HepG2 (cell line): ENCODE data around the gene LMF2. TPM values are rescaled to one million over a fixed set of nuclear protein-coding genes. Genes with fewer than 3 reads are reported as not detected.

Source experiments
- CBFB ChIP-seq: sonication (generic); formaldehyde crosslinking; IDR thresholded peaks from 2 replicates; pipeline ENCODE4 v1.4.0; 2020; ENCODE audit warnings: missing genetic modification reagents
- CTCF ChIP-seq: sonication (generic); formaldehyde crosslinking; IDR thresholded peaks from 2 replicates; pipeline ENCODE4 v1.5.0; 2020; ENCODE audit warnings: mild to moderate bottlenecking, missing genetic modification reagents, moderate library complexity
- HNF4A ChIP-seq: sonication (generic); formaldehyde crosslinking; IDR thresholded peaks from 2 replicates; pipeline ENCODE4 v1.4.0; 2020; ENCODE audit warnings: missing genetic modification reagents
- LBX2 ChIP-seq: sonication (generic); formaldehyde crosslinking; IDR thresholded peaks from 2 replicates; pipeline ENCODE4 v1.5.0; 2020; ENCODE audit warnings: missing genetic modification reagents, mild to moderate bottlenecking, borderline replicate concordance
- PAXIP1 ChIP-seq: sonication (generic); formaldehyde crosslinking; conservative IDR thresholded peaks from 2 replicates; pipeline ENCODE4 v1.4.0; 2020; ENCODE audit warnings: mild to moderate bottlenecking, missing genetic modification reagents, moderate library complexity
- POLR2A ChIP-seq, 2 experiments: IDR thresholded peaks; 2 replicates each; pipeline ENCODE4 v1.6.1; 2011; ENCODE audit warnings: low read depth in 2 of 2, low read length in 2 of 2, mild to moderate bottlenecking in 1 of 2, moderate library complexity in 1 of 2; ENCODE audit not compliant: insufficient read depth in 1 of 2
- SP5 ChIP-seq: IDR thresholded peaks from 2 replicates; pipeline ENCODE4 v1.6.1; 2016; ENCODE audit warnings: low read depth, borderline replicate concordance
- ZBTB7A ChIP-seq: sonication (generic); formaldehyde crosslinking; IDR thresholded peaks from 2 replicates; pipeline ENCODE4 v1.8.0; 2022; ENCODE audit warnings: mild to moderate bottlenecking, missing genetic modification reagents
- ZFP62 ChIP-seq: sonication (generic); formaldehyde crosslinking; IDR thresholded peaks from 2 replicates; pipeline ENCODE4 v1.4.0; 2020; ENCODE audit warnings: missing genetic modification reagents
- ZNF260 ChIP-seq: sonication (generic); formaldehyde crosslinking; IDR thresholded peaks from 2 replicates; pipeline ENCODE4 v1.4.0; 2020; ENCODE audit warnings: missing genetic modification reagents, low read depth, mild to moderate bottlenecking, borderline replicate concordance
- ZNF790 ChIP-seq: sonication (generic); formaldehyde crosslinking; IDR thresholded peaks from 2 replicates; pipeline ENCODE4 v1.8.0; 2022; ENCODE audit warnings: missing genetic modification reagents, mild to moderate bottlenecking, borderline replicate concordance
- ZNF841 ChIP-seq: sonication (generic); formaldehyde crosslinking; IDR thresholded peaks from 2 replicates; pipeline ENCODE4 v1.8.1; 2023; ENCODE audit warnings: missing genetic modification reagents, borderline replicate concordance
- polyA plus RNA-seq, 8 experiments: library from polyadenylated mRNA; depleted of rRNA in 3 of 8; stranded (reverse) in 7 of 8; unstranded in 1 of 8; fragments of >200 nt; fragmentation: Illumina TruSeq in 4 of 8; extraction: Trizol in 4 of 8; gene quantifications; 2 replicates each; pipeline versions ENCODE4 v1.2.1 to v1.2.3, GENCODE V29; 2011 to 2016; ENCODE audit warnings: low read depth in 4 of 8, missing spikeins in 1 of 8, mixed read lengths in 1 of 8; ENCODE audit not compliant: insufficient read depth in 1 of 8
- total RNA-seq, 5 experiments: library from RNA; depleted of rRNA; stranded (reverse); fragments of >200 nt; fragmentation: Illumina TruSeq; extraction: Trizol; gene quantifications; 2 replicates each; pipeline ENCODE4 v1.2.3, GENCODE V29; 2016; ENCODE audit warnings: low read depth in 1 of 5
- TF ChIP-seq, protein P1 (sequence below): sonication (generic); formaldehyde crosslinking; IDR thresholded peaks from 2 replicates; pipeline ENCODE4 v1.8.0; 2022; ENCODE audit warnings: mild to moderate bottlenecking, missing genetic modification reagents; ENCODE audit not compliant: insufficient replicate concordance
- TF ChIP-seq, protein P2 (sequence below): sonication (generic); formaldehyde crosslinking; IDR thresholded peaks from 2 replicates; pipeline ENCODE4 v1.8.0; 2022; ENCODE audit warnings: missing genetic modification reagents, low read depth, mild to moderate bottlenecking, borderline replicate concordance
- TF ChIP-seq, protein P3 (sequence below): sonication (generic); formaldehyde crosslinking; IDR thresholded peaks from 2 replicates; pipeline ENCODE4 v1.4.0; 2020; ENCODE audit warnings: missing genetic modification reagents, borderline replicate concordance

The LMF2 gene
- total and polyA plus RNA-seq, 2 of the 13 experiments (the other 11 are each of a cell fraction or from before 2014, with no cell fraction given) = 23.3 to 30.6 TPM

- TF ChIP-seq, protein P1, sequence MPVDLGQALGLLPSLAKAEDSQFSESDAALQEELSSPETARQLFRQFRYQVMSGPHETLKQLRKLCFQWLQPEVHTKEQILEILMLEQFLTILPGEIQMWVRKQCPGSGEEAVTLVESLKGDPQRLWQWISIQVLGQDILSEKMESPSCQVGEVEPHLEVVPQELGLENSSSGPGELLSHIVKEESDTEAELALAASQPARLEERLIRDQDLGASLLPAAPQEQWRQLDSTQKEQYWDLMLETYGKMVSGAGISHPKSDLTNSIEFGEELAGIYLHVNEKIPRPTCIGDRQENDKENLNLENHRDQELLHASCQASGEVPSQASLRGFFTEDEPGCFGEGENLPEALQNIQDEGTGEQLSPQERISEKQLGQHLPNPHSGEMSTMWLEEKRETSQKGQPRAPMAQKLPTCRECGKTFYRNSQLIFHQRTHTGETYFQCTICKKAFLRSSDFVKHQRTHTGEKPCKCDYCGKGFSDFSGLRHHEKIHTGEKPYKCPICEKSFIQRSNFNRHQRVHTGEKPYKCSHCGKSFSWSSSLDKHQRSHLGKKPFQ = peak; percentile 44
- TF ChIP-seq CTCF (peak; percentile 64), SP5 (CRISPR knock-in tag) (peak; percentile 79), ZNF790 (CRISPR knock-in tag) (peak; percentile 21; the same call in 1 of the 2 replicates), ZBTB7A (CRISPR knock-in tag) (peak; percentile 11; the same call in 1 of the 2 replicates), PAXIP1 (peak; percentile 6), LBX2 (CRISPR knock-in tag) (0 out of 2 replicates have a peak, but pooled peaks have one; percentile 76), ZFP62 (CRISPR knock-in tag) (no peak), CBFB (CRISPR knock-in tag) (peak; percentile 67; the same call in 1 of the 2 replicates), ZNF260 (CRISPR knock-in tag) (no peak; the same call in 1 of the 2 replicates), ZNF841 (CRISPR knock-in tag) (0 out of 2 replicates have a peak, but pooled peaks have one; percentile 72), POLR2A (IDR thresholded peaks at IDR 0.05; ENCODE audit: insufficient read depth in 1 of 2, low read depth in 2 of 2, low read length in 2 of 2) (peak in 1 of 2 experiments; percentile 47; a peak in 2 of 4 replicates), HNF4A (CRISPR knock-in tag) (no peak; the same call in 1 of the 2 replicates)
- TF ChIP-seq, protein P2, sequence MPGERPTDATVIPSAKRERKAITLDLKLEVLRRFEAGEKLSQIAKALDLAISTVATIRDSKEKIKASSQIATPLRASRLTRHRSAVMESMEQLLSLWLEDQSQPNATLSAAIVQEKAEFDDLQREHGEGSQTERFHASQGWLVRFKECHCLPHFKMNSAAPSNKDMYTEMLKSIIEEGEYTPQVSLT (CRISPR knock-in tag) = no peak
- TF ChIP-seq, protein P3, sequence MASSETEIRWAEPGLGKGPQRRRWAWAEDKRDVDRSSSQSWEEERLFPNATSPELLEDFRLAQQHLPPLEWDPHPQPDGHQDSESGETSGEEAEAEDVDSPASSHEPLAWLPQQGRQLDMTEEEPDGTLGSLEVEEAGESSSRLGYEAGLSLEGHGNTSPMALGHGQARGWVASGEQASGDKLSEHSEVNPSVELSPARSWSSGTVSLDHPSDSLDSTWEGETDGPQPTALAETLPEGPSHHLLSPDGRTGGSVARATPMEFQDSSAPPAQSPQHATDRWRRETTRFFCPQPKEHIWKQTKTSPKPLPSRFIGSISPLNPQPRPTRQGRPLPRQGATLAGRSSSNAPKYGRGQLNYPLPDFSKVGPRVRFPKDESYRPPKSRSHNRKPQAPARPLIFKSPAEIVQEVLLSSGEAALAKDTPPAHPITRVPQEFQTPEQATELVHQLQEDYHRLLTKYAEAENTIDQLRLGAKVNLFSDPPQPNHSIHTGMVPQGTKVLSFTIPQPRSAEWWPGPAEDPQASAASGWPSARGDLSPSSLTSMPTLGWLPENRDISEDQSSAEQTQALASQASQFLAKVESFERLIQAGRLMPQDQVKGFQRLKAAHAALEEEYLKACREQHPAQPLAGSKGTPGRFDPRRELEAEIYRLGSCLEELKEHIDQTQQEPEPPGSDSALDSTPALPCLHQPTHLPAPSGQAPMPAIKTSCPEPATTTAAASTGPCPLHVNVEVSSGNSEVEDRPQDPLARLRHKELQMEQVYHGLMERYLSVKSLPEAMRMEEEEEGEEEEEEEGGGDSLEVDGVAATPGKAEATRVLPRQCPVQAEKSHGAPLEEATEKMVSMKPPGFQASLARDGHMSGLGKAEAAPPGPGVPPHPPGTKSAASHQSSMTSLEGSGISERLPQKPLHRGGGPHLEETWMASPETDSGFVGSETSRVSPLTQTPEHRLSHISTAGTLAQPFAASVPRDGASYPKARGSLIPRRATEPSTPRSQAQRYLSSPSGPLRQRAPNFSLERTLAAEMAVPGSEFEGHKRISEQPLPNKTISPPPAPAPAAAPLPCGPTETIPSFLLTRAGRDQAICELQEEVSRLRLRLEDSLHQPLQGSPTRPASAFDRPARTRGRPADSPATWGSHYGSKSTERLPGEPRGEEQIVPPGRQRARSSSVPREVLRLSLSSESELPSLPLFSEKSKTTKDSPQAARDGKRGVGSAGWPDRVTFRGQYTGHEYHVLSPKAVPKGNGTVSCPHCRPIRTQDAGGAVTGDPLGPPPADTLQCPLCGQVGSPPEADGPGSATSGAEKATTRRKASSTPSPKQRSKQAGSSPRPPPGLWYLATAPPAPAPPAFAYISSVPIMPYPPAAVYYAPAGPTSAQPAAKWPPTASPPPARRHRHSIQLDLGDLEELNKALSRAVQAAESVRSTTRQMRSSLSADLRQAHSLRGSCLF = no peak
Measured at GRCh38 chr22:50525104-50525857, 17.8 kb upstream of the LMF2 start, which contains the start of gene SCO2 (continued).
